DOHH2 (cell line): ENCODE results near the gene OPN3.

ENCODE experiments used
- CTCF ChIP-seq: fragments of 200-600 bp; sonication (generic); IDR thresholded peaks from one replicate; pipeline ENCODE4 v1.5.1; 2014; ENCODE audit warnings: antibody characterized with exemption, mild to moderate bottlenecking, low read depth, low read length; ENCODE audit not compliant: poor library complexity, severe bottlenecking
- EZH2phosphoT487 ChIP-seq: fragments of 200-600 bp; sonication (generic); IDR thresholded peaks from 2 replicates; pipeline ENCODE4 v1.6.1; 2017; ENCODE audit warnings: borderline replicate concordance, mild to moderate bottlenecking, antibody characterized with exemption, low read length, moderate library complexity, mixed read lengths

DNA sequence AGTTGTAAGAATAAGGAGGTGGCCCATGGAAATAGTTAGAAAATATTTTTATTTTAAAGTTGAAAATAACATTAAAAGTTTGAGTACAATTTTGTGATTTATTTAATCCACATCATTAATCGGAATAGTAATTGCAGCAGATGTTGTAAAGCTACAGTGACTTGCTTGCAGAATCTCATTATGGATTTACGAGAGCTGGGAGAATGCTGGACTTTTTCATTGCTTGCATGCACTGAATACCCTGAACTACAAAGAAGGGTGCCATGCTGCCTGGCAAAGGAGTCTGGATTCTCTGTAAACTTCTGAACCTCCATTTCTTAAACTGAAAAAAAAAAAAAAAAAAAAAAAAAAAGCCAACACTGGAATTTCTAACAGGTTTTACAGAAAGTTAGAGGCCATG, 38.4 kb upstream of the OPN3 start:
- TF ChIP-seq CTCF (no peak), EZH2phosphoT487 (no peak)
